HCT116 (cell line): ENCODE data around the gene ACTC1. TPM values are rescaled to one million over a fixed set of nuclear protein-coding genes. Genes with fewer than 3 reads are reported as not detected.
"Not testable (repeated sequence)": the region's sequence is repeated elsewhere in the genome, so short reads cannot be mapped to it uniquely, and the experiment has no call there.

Experiments used
- ATAC-seq: fragments of 200-7000 bp; cut with Tn5 transposase; 2 replicates; pipeline ENCODE4 v1.9.1; 2020; ENCODE audit warnings: mild to moderate bottlenecking, moderate library complexity
- BruUV-seq: library from RNA; stranded (reverse); fragments of 400-500 nt; replicated peaks from 2 replicates; lab custom pipeline; 2021; lab: Mats Ljungman, UMichigan
- CTCF ChIA-PET: fragments of 300-600 bp; sonication (Branson Sonifier 250); formaldehyde crosslinking; loops from one replicate; lab custom pipeline; 2021; ENCODE audit warnings: antibody characterized with exemption; lab: Charles Lee
- POLR2A ChIA-PET: fragments of 300-600, 350-600 bp; sonication (Branson Sonifier 250); formaldehyde crosslinking; loops from one replicate; lab custom pipeline; 2021; ENCODE audit warnings: antibody characterized with exemption; lab: Charles Lee
- RAD21 ChIA-PET, 2 experiments: fragments of 300-600 bp; sonication (Branson Sonifier 250); formaldehyde crosslinking; loops; one replicate each; lab custom pipeline; 2023; ENCODE audit warnings: low total read pairs in 2 of 2; ENCODE audit not compliant: uncharacterized antibody in 2 of 2, unreplicated experiment in 2 of 2, low non-redundant PET in 1 of 2; lab: Charles Lee
- DNase-seq: peaks from one replicate; pipeline ENCODE4 v3.0.0-alpha.2; 2010; ENCODE audit warnings: low read depth, low spot score
- H2AFZ ChIP-seq: fragments of 200-600 bp; shearing (Covaris generic), sonication (generic); 2 replicates; pipeline ENCODE4 v1.6.1; 2017; ENCODE audit warnings: low read depth, mixed run types, mixed read lengths, antibody characterized with exemption, low read length; ENCODE audit not compliant: poor library complexity, severe bottlenecking
- H3K27ac ChIP-seq: 2 replicates; pipeline ENCODE4 v1.5.1; 2012; ENCODE audit warnings: low read depth, low read length
- H3K27me3 ChIP-seq: fragments of 200-600 bp; sonication (generic); 2 replicates; pipeline ENCODE4 v1.6.1; 2016; ENCODE audit warnings: mixed run types, low read length, mixed read lengths; ENCODE audit not compliant: insufficient read depth
- H3K36me3 ChIP-seq, 2 experiments: fragments of 200-500 bp in 1 of 2; fragments of 200-600 bp in 1 of 2; sonication (Bioruptor generic) in 1 of 2; sonication (generic) in 1 of 2; 2 replicates each; pipeline versions ENCODE4 v1.5.1 to v1.6.1; 2014 to 2016; ENCODE audit warnings: low read length in 2 of 2, inconsistent platforms in 1 of 2, mixed read lengths in 1 of 2, mixed run types in 1 of 2; ENCODE audit not compliant: insufficient read depth in 2 of 2, control insufficient read depth in 1 of 2
- H3K4me1 ChIP-seq, 2 experiments: fragments of 200-600 bp in 1 of 2; sonication (generic) in 1 of 2; 2 replicates each; pipeline versions ENCODE4 v1.5.1 to v1.6.1; 2012 to 2017; ENCODE audit warnings: low read length in 2 of 2, inconsistent platforms in 1 of 2, mild to moderate bottlenecking in 1 of 2, mixed read lengths in 1 of 2, mixed run types in 1 of 2, moderate library complexity in 1 of 2; ENCODE audit not compliant: insufficient read depth in 2 of 2, control insufficient read depth in 1 of 2
- H3K4me2 ChIP-seq: fragments of 200-600 bp; sonication (generic); 2 replicates; pipeline ENCODE4 v1.6.1; 2017; ENCODE audit warnings: mixed run types, low read length, mixed read lengths
- H3K4me3 ChIP-seq, 2 experiments: fragments of 200-600 bp in 1 of 2; sonication (generic) in 1 of 2; replicated peaks in 1 of 2; 2 replicates each; pipeline ENCODE4 v1.5.1; 2011 to 2016; ENCODE audit warnings: low read length in 2 of 2, control low read depth in 1 of 2, low read depth in 1 of 2, mild to moderate bottlenecking in 1 of 2, mixed read lengths in 1 of 2, mixed run types in 1 of 2
- H3K79me2 ChIP-seq: fragments of 200-600 bp; sonication (generic); 2 replicates; pipeline ENCODE4 v1.6.1; 2017; ENCODE audit warnings: mild to moderate bottlenecking, mixed run types, low read length, moderate library complexity, mixed read lengths; ENCODE audit not compliant: insufficient read depth
- H3K9ac ChIP-seq: fragments of 200-600 bp; sonication (generic); 2 replicates; pipeline ENCODE4 v1.6.1; 2016; ENCODE audit warnings: low read length, mixed read lengths
- H3K9me2 ChIP-seq: fragments of 200-600 bp; sonication (generic), shearing (Covaris generic); 2 replicates; pipeline ENCODE4 v1.6.1; 2017; ENCODE audit warnings: mixed run types, mild to moderate bottlenecking, moderate library complexity; ENCODE audit not compliant: insufficient read depth
- H3K9me3 ChIP-seq, 2 experiments: fragments of 200-500 bp in 1 of 2; fragments of 200-600 bp in 1 of 2; sonication (Bioruptor generic) in 1 of 2; sonication (generic) in 1 of 2; 2 replicates each; pipeline ENCODE4 v1.6.1; 2014 to 2017; ENCODE audit warnings: low read length in 2 of 2, mixed read lengths in 2 of 2, inconsistent platforms in 1 of 2, low read depth in 1 of 2, mild to moderate bottlenecking in 1 of 2, mixed run types in 1 of 2, moderate library complexity in 1 of 2; ENCODE audit not compliant: control insufficient read depth in 1 of 2, insufficient read depth in 1 of 2
- H4K20me1 ChIP-seq: fragments of 200-600 bp; sonication (generic), shearing (Covaris generic); 2 replicates; pipeline ENCODE4 v1.6.1; 2017; ENCODE audit warnings: mixed run types, mild to moderate bottlenecking, moderate library complexity; ENCODE audit not compliant: insufficient read depth
- ATF3 ChIP-seq: IDR thresholded peaks from 2 replicates; pipeline ENCODE4 v1.6.1; 2012
- CBX3 ChIP-seq: IDR thresholded peaks from 2 replicates; pipeline ENCODE4 v1.6.1; 2012; ENCODE audit warnings: low read depth
- EGR1 ChIP-seq: IDR thresholded peaks from 2 replicates; pipeline ENCODE4 v1.6.1; 2012; ENCODE audit warnings: low read depth
- FOSL1 ChIP-seq: IDR thresholded peaks from 2 replicates; pipeline ENCODE4 v1.6.1; 2012; ENCODE audit warnings: low read depth
- JUND ChIP-seq: IDR thresholded peaks from 2 replicates; pipeline ENCODE4 v1.6.1; 2012
- POLR2AphosphoS5 ChIP-seq: IDR thresholded peaks from 2 replicates; pipeline ENCODE4 v1.6.1; 2011; ENCODE audit warnings: mild to moderate bottlenecking, low read depth, low read length, moderate library complexity
- RAD21 ChIP-seq: IDR thresholded peaks from 2 replicates; pipeline ENCODE4 v1.6.1; 2012; ENCODE audit warnings: low read depth, mild to moderate bottlenecking
- SP1 ChIP-seq: IDR thresholded peaks from 2 replicates; pipeline ENCODE4 v1.6.1; 2012; ENCODE audit warnings: low read depth
- SRF ChIP-seq: IDR thresholded peaks from 2 replicates; pipeline ENCODE4 v1.6.1; 2012; ENCODE audit warnings: low read depth
- YY1 ChIP-seq: IDR thresholded peaks from 2 replicates; pipeline ENCODE4 v1.6.1; 2011; ENCODE audit warnings: low read length, low read depth, moderate library complexity, mild to moderate bottlenecking; ENCODE audit not compliant: insufficient replicate concordance; ENCODE audit errors: extremely low read depth
- intact Hi-C: fragments of 100-400 bp; cut with micrococcal nuclease; formaldehyde crosslinking; loops from 2 replicates; pipeline ENCODE4 v1.10.0; 2022
- total RNA-seq: library from RNA; stranded (reverse); gene quantifications from one replicate; pipeline ENCODE4 v1.2.1, GENCODE V29; 2021; ENCODE audit not compliant: unreplicated experiment
- TF ChIP-seq, protein P1 (sequence below), 3 experiments: fragments of 200-600 bp in 1 of 3; sonication (generic) in 1 of 3; IDR thresholded peaks in 2 of 3; conservative IDR thresholded peaks in 1 of 3; 2 replicates each; pipeline ENCODE4 v1.5.1; 2012 to 2017; ENCODE audit warnings: low read depth in 2 of 3, low read length in 2 of 3, antibody characterized with exemption in 1 of 3, borderline replicate concordance in 1 of 3, control low read depth in 1 of 3, mild to moderate bottlenecking in 1 of 3, mixed read lengths in 1 of 3, mixed run types in 1 of 3, moderate library complexity in 1 of 3; ENCODE audit not compliant: insufficient read depth in 1 of 3

ACTC1 gene
- total RNA-seq, 1 experiment from 2014 or later: not detected

DNA sequence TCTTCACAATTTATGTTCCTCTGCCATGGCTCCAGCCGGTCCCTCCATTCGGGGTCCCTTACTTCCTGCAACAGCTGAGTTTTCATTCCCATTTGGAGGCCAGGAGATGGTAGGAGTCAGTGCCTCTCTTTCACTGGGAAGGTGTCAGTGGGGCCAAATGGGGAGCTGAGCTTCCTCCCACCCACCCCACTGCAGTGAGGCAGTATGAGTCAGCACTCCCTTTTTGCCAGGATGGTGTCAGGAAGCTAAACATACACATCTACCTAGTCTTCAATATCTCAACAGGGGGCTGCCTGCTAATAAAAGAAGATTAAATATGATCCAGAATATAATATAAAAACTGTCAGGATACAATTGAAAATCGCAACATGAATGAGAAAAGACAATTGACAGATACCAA is 12.7 kb upstream of the ACTC1 start (continued):
- TF ChIP-seq SP1 (no peak), RAD21 (no peak), EGR1 (no peak), SRF (no peak), POLR2AphosphoS5 (no peak), JUND (no peak), FOSL1 (no peak), CBX3 (no peak), YY1 (no peak), ATF3 (no peak)
- TF ChIP-seq, protein P1, sequence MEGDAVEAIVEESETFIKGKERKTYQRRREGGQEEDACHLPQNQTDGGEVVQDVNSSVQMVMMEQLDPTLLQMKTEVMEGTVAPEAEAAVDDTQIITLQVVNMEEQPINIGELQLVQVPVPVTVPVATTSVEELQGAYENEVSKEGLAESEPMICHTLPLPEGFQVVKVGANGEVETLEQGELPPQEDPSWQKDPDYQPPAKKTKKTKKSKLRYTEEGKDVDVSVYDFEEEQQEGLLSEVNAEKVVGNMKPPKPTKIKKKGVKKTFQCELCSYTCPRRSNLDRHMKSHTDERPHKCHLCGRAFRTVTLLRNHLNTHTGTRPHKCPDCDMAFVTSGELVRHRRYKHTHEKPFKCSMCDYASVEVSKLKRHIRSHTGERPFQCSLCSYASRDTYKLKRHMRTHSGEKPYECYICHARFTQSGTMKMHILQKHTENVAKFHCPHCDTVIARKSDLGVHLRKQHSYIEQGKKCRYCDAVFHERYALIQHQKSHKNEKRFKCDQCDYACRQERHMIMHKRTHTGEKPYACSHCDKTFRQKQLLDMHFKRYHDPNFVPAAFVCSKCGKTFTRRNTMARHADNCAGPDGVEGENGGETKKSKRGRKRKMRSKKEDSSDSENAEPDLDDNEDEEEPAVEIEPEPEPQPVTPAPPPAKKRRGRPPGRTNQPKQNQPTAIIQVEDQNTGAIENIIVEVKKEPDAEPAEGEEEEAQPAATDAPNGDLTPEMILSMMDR (IDR thresholded peaks at IDR 0.05 in 2 of 3, conservative IDR thresholded peaks at IDR 0.05 in 1 of 3; ENCODE audit: borderline replicate concordance in 1 of 3, insufficient read depth in 1 of 3, low read depth in 2 of 3, low read length in 2 of 3): no peak

DNA sequence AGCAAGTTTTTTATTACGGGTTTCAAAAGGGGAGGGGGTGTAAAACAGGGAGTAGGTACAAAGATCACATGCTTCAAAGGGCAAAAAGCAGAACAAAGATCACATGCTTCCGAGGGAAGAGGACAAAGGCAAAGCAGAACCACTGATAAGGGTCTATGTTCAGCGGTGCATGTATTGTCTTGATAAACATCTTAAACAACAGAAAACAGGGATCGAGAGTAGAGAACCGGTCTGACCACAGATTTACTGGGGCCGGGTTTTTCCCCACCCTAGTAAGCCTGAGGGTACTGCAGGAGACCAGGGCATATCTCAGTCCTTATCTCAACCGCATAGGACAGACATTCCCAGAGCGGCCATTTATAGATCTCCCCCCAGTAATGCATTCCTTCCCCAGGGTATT is 11.9 kb upstream of the ACTC1 start:
- H3K36me3 ChIP-seq, ATAC-seq, H3K9me3 ChIP-seq, H3K27me3 ChIP-seq, RAD21 ChIA-PET, H3K9ac ChIP-seq, DNase-seq, H3K4me3 ChIP-seq, BruUV-seq, H3K4me1 ChIP-seq, POLR2A ChIA-PET, intact Hi-C loops, H3K79me2 ChIP-seq, H3K9me2 ChIP-seq, H3K4me2 ChIP-seq, H3K27ac ChIP-seq, CTCF ChIA-PET, H2AFZ ChIP-seq, H4K20me1 ChIP-seq: not testable (repeated sequence)
